Neural progenitor cell (in vitro differentiated cells): ENCODE measurements around the gene NPRL2. TPM values are rescaled to one million over a fixed set of nuclear protein-coding genes. Genes with fewer than 3 reads are reported as not detected.

ENCODE experiments used
- DNase-seq: peaks from one replicate; pipeline ENCODE4 v3.0.0-alpha.2; 2016; ENCODE audit warnings: low spot score
- H2AFZ ChIP-seq: fragments of 200-600 bp; sonication (generic); replicated peaks from 2 replicates; pipeline ENCODE4 v1.6.1; 2016; ENCODE audit warnings: antibody characterized with exemption
- H3F3A ChIP-seq: fragments of 200-600 bp; sonication (generic); 2 replicates; pipeline ENCODE4 v1.6.1; 2016; ENCODE audit warnings: antibody characterized with exemption, low read depth
- H3K27ac ChIP-seq: fragments of 200-600 bp; sonication (generic); 2 replicates; pipeline ENCODE4 v1.5.1; 2016; ENCODE audit warnings: mild to moderate bottlenecking
- H3K27me3 ChIP-seq: fragments of 200-600 bp; sonication (generic); 2 replicates; pipeline ENCODE4 v1.6.1; 2016; ENCODE audit warnings: mild to moderate bottlenecking, moderate library complexity
- H3K36me3 ChIP-seq: fragments of 200-600 bp; sonication (generic); 2 replicates; pipeline ENCODE4 v1.5.1; 2016
- H3K4me1 ChIP-seq: fragments of 200-600 bp; sonication (generic); 2 replicates; pipeline ENCODE4 v1.6.1; 2016; ENCODE audit warnings: mixed run types
- H3K4me2 ChIP-seq: fragments of 200-600 bp; sonication (generic); 2 replicates; pipeline ENCODE4 v1.6.1; 2016
- H3K4me3 ChIP-seq: fragments of 200-600 bp; sonication (generic); 2 replicates; pipeline ENCODE4 v1.5.1; 2016
- H3K79me2 ChIP-seq: fragments of 200-600 bp; sonication (generic); 2 replicates; pipeline ENCODE4 v1.6.1; 2016; ENCODE audit warnings: low read depth
- H3K9ac ChIP-seq: fragments of 200-600 bp; sonication (generic); 2 replicates; pipeline ENCODE4 v1.6.1; 2016
- H3K9me3 ChIP-seq: fragments of 200-600 bp; sonication (generic); 2 replicates; pipeline ENCODE4 v1.5.1; 2016; ENCODE audit warnings: low read depth
- H4K20me1 ChIP-seq: fragments of 200-600 bp; sonication (generic); 2 replicates; pipeline ENCODE4 v1.6.1; 2016; ENCODE audit warnings: low read depth
- H3K27ac Mint-ChIP-seq: 3 replicates; pipeline ENCODE4 v1.8.0; 2021; ENCODE audit warnings: mixed read lengths
- H3K27me3 Mint-ChIP-seq: 2 replicates; pipeline ENCODE4 v1.8.0; 2022; ENCODE audit warnings: low read depth, mild to moderate bottlenecking, inconsistent platforms, moderate library complexity, mixed read lengths; ENCODE audit not compliant: insufficient read depth
- H3K36me3 Mint-ChIP-seq: 3 replicates; pipeline ENCODE4 v1.8.0; 2021; ENCODE audit warnings: mixed read lengths
- H3K4me1 Mint-ChIP-seq: 3 replicates; pipeline ENCODE4 v1.8.0; 2021; ENCODE audit warnings: mixed read lengths
- H3K4me3 Mint-ChIP-seq: 3 replicates; pipeline ENCODE4 v1.8.0; 2021; ENCODE audit warnings: mild to moderate bottlenecking, moderate library complexity, mixed read lengths
- H3K9me3 Mint-ChIP-seq: 3 replicates; pipeline ENCODE4 v1.8.0; 2020; ENCODE audit warnings: mixed read lengths
- CTCF ChIP-seq: fragments of 200-600 bp; sonication (generic); IDR thresholded peaks from 2 replicates; pipeline ENCODE4 v1.5.1; 2017; ENCODE audit warnings: antibody characterized with exemption, mild to moderate bottlenecking
- EZH2 ChIP-seq: fragments of 200-600 bp; sonication (generic); IDR thresholded peaks from 2 replicates; pipeline ENCODE4 v1.6.1; 2017; ENCODE audit warnings: antibody characterized with exemption, mild to moderate bottlenecking, moderate library complexity
- EZH2phosphoT487 ChIP-seq: fragments of 200-600 bp; sonication (generic); IDR thresholded peaks from 2 replicates; pipeline ENCODE4 v1.6.1; 2017; ENCODE audit warnings: antibody characterized with exemption
- total RNA-seq: library from RNA; depleted of rRNA; stranded (reverse); fragments of >200 nt; gene quantifications from 2 replicates; pipeline ENCODE4 v1.2.3, GENCODE V29; 2015; ENCODE audit warnings: low replicate concordance

NPRL2 gene
- total RNA-seq, 1 donor from 2014 or later = 15.5 TPM

- TF ChIP-seq CTCF (no peak), EZH2 (no peak), EZH2phosphoT487 (no peak)
- no peak overlapping the region for H2AFZ ChIP-seq
- H3K9ac ChIP-seq = no peak overlapping the region
- H3K27ac ChIP-seq = no peak overlapping the region
- no peak overlapping the region for H3K4me3 ChIP-seq
- peaks cover 6% of the 10 kb centered on the region for H3K4me1 ChIP-seq
- no peak overlapping the region for H3K4me2 ChIP-seq
- H3K79me2 ChIP-seq = no peaks in the 10 kb centered on the region
- no peak overlapping the region for H3K4me3 Mint-ChIP-seq
- peaks cover 24% of the 10 kb centered on the region for H3K4me1 Mint-ChIP-seq
- no peak for DNase-seq
- H3K9me3 ChIP-seq = no peaks in the 10 kb centered on the region
- no peaks in the 10 kb centered on the region for H3K36me3 Mint-ChIP-seq
- H3K27me3 ChIP-seq = no peaks in the 10 kb centered on the region
- no peaks in the 10 kb centered on the region for H3F3A ChIP-seq
- H3K27me3 Mint-ChIP-seq = peaks cover 7% of the 10 kb centered on the region
- H3K27ac Mint-ChIP-seq = peak overlapping the region; percentile 50
- H4K20me1 ChIP-seq = no peaks in the 10 kb centered on the region
- H3K36me3 ChIP-seq = no peaks in the 10 kb centered on the region
- no peaks in the 10 kb centered on the region for H3K9me3 Mint-ChIP-seq
These were observed 30.8 kb upstream of the NPRL2 start for GRCh38 chr3:50381383-50381782.

GRCh38 chr3:50380405-50381085 is 30.0 kb upstream of the NPRL2 start:
- no peaks in the 10 kb centered on the region for H3K36me3 Mint-ChIP-seq
- peaks cover 7% of the 10 kb centered on the region for H3K27me3 Mint-ChIP-seq
- Histone ChIP-seq H3K9ac (no peak overlapping the region), H2AFZ (no peak overlapping the region), H3K4me2 (no peak overlapping the region), H3K27ac (no peak overlapping the region), H3F3A (no peaks in the 10 kb centered on the region), H3K4me3 (no peak overlapping the region), H3K27me3 (no peaks in the 10 kb centered on the region), H3K9me3 (no peaks in the 10 kb centered on the region), H3K79me2 (no peaks in the 10 kb centered on the region), H4K20me1 (no peaks in the 10 kb centered on the region), H3K4me1 (peaks cover 6% of the 10 kb centered on the region), H3K36me3 (no peaks in the 10 kb centered on the region)
- H3K27ac Mint-ChIP-seq = no peak overlapping the region
- TF ChIP-seq CTCF (no peak), EZH2 (no peak), EZH2phosphoT487 (no peak)
- H3K4me1 Mint-ChIP-seq = peaks cover 22% of the 10 kb centered on the region
- no peak overlapping the region for H3K4me3 Mint-ChIP-seq
- no peak for DNase-seq
- no peaks in the 10 kb centered on the region for H3K9me3 Mint-ChIP-seq

DNA sequence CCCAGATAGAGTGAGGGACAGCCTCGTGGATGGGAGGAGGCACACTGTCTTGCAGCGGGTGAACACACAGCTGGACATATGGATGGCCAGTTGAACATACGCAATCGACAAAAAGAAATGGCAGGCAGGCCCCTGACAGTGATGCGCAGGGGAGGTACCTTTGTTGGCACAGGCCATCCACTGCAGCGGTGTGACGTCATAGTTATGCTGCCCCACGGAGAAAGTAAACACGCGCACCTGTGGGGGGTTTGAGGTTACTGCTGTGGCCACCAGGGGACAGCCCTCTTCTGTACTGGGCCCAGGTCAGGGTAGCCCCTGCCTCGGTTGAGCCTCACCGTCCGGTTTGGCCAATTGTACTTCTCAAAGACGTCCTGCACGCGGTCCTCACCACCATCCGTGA is 28.2 kb upstream of the NPRL2 start:
- H3K27me3 Mint-ChIP-seq = peaks cover 8% of the 10 kb centered on the region
- Histone ChIP-seq H3F3A (peaks cover 5% of the 10 kb centered on the region), H3K9me3 (no peaks in the 10 kb centered on the region), H3K79me2 (no peaks in the 10 kb centered on the region), H3K27ac (no peak overlapping the region), H3K36me3 (no peaks in the 10 kb centered on the region), H4K20me1 (no peaks in the 10 kb centered on the region), H3K4me1 (peaks cover 12% of the 10 kb centered on the region), H3K27me3 (no peaks in the 10 kb centered on the region), H3K4me3 (no peak overlapping the region), H3K4me2 (no peak overlapping the region), H3K9ac (no peak overlapping the region), H2AFZ (no peak overlapping the region)
- no peaks in the 10 kb centered on the region for H3K36me3 Mint-ChIP-seq
- peaks cover 30% of the 10 kb centered on the region for H3K4me1 Mint-ChIP-seq
- DNase-seq = no peak
- TF ChIP-seq EZH2phosphoT487 (no peak), EZH2 (no peak), CTCF (no peak)
- H3K4me3 Mint-ChIP-seq = no peak overlapping the region
- H3K9me3 Mint-ChIP-seq = no peaks in the 10 kb centered on the region
- H3K27ac Mint-ChIP-seq = peak overlapping the region; percentile 78
